Measurements from ENCODE around the gene KLHDC7B. TPM values are rescaled to one million over a fixed set of nuclear protein-coding genes. Genes with fewer than 3 reads are reported as not detected.

KLHDC7B gene
- total and polyA plus RNA-seq, 2 of the 13 experiments (the other 11 are each of a cell fraction or from before 2014, with no cell fraction given): 0.11 TPM; not detected in 1

- TF ChIP-seq STAG1 (CRISPR knock-in tag; IDR thresholded peaks at IDR 0.05): no peak
Observed at GRCh38 chr22:50502628-50503474, 42.8 kb upstream of the KLHDC7B start (continued).

GRCh38 chr22:50503475-50504145 lies 42.1 kb upstream of the KLHDC7B start:
- H3K9ac ChIP-seq (ENCODE audit: insufficient read depth, low read depth, low read length): no peak overlapping the region
- CTCF ChIA-PET (ENCODE audit: low intra/inter-chr PET ratio, low total read pairs): no interaction called here

More at GRCh38 chr22:50503475-50504145, 42.1 kb upstream of the KLHDC7B start:
- no peak for FAIRE-seq
- Histone ChIP-seq H3K4me1 (ENCODE audit: insufficient read depth, low read length) (peaks cover 15% of the 10 kb centered on the region), H3K36me3 (replicated peaks in 1 of 2; ENCODE audit: control insufficient read depth in 1 of 2, insufficient read depth in 2 of 2, low read length in 2 of 2) (peaks cover 2 to 10% of the 10 kb centered on the region in 2 experiments; a peak in 1 of 5 replicates), H3K27me3 (ENCODE audit: control insufficient read depth in 1 of 2, insufficient read depth in 2 of 2, low read length in 2 of 2) (no peaks in the 10 kb centered on the region; a peak in 1 of 5 replicates), H3K9me3 (ENCODE audit: low read length) (no peaks in the 10 kb centered on the region), H3K4me3 (replicated peaks in 1 of 3; ENCODE audit: insufficient read depth in 1 of 3, low read depth in 2 of 3, low read length in 3 of 3) (no peak overlapping the region), H4K20me1 (ENCODE audit: insufficient read depth, low read length) (no peaks in the 10 kb centered on the region), H3K79me2 (ENCODE audit: insufficient read depth, low read length) (peaks cover 13% of the 10 kb centered on the region), H3K4me2 (ENCODE audit: low read depth, low read length) (no peak overlapping the region), H2AFZ (ENCODE audit: low read length) (no peak overlapping the region), H3K27ac (ENCODE audit: extremely low read length, insufficient read depth, low read length) (no peak overlapping the region)
- POLR2A ChIA-PET: interaction anchor here (1.8 kb wide), 1 partner anchor 22 kb away, joined by 5 read pairs; the partner anchor contains the start of gene SCO2
- in situ Hi-C loops (cut with HindIII; ENCODE audit: extremely low pct_ligation_motif_present, low pct_unique_long_range_greater_than_20kb): no loop called here
- no peak for ATAC-seq
- DNase-seq (ENCODE audit: low spot score): no peak
- TF ChIP-seq CTCF (CRISPR knock-in tag; IDR thresholded peaks at IDR 0.05): peak; percentile 20; the same call in 1 of the 2 replicates
- TF ChIP-seq ZNF350 (CRISPR knock-in tag; IDR thresholded peaks at IDR 0.05; ENCODE audit: borderline replicate concordance, low read depth): no peak
- WGBS (ENCODE audit: low lambda C conversion rate): 97% methylated on average over 17 of the region's 26 CpGs
- no TSS peak for BruUV-seq (replicated peaks)
- intact Hi-C loops (cut with micrococcal nuclease; ENCODE audit: unreplicated experiment): no loop called here
